Stimulated activated CD4-positive, alpha-beta T cell treated with anti-CD3 and anti-CD28 coated beads, Interleukin-15, amount 100 ng/mL, for 24 hours (primary cell): ENCODE results near the gene PPARA.
"Not testable (repeated sequence)": the region's sequence is repeated elsewhere in the genome, so short reads cannot be mapped to it uniquely, and the experiment has no call there.

ENCODE experiments used
- DNase-seq: peaks from one replicate; pipeline ENCODE4 v3.0.0-alpha.2; 2020

Gene PPARA

DNA sequence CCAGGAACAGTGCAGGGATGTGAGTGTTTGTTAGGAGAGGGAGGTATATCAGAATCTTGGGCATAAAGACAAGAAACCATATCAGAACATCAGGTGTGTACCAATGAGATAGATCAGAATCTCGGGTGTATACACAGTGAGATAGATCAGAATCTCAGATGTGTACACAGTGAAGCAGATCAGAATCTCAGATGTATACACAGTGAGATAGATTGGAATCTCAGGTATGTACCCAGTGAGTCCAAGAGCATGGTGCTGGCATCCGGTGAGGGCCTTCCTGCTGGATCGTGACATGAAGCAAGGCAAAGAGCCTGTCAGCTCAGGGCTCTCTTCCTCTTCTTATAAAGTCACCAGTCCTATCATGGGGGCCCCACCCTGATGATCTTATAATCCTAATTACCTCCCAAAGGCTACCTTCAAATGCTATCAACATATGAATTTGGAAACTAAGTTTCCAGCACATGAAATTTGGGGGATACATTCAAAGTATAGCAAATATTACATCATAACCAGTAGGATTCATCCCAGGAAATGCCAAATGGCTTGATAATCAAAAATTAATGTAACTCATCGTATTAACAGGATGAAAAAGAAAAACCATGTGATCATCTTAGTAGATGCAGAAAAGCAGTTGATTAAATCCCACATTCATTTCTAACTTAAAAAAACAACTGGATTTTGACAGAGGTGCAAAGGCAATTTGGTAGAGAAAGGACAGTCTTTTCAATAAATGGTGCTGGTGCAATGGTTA lies 28.6 kb downstream of the PPARA start:
- no peak for DNase-seq

DNA sequence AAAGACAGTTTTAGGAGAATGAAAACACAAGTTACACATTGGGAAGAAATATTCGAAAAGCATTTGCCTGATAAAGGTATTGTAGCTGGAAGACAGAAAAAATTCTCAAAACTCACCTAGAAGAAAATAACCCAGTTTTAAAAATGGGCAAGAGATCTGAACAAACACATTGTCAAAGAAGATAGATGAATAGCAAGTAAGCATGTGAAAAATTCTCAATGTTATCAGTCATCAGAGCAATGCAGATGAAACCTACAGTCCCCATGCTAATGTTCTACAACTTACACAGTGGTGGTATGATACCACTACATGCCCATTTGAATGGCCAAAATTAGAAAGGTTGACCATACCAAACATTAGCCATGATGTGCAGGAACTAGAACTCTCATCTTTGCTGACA lies 29.4 kb downstream of the PPARA start:
- DNase-seq: no peak

GRCh38 chr22:46180370-46181137 lies 30.2 kb downstream of the PPARA start:
- no peak for DNase-seq

DNA sequence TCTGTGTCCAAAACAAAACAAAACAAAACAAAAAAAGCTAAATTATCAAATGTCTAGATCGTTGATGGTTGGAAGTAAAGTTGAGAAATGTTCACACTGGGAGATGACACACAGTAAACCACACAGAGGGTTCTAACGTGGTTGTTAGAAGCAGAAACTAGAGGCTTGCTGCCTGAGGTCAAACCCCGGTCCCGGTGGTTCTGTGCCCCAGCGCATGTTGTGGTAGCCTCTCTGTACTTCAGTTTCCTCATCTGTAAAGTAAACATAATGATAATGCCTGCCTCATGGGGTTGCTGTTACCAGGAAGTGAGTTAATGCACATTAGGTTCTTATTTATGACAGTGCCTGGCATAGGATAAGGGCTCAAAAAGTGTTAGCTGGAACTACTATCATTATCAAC lies 33.4 kb downstream of the PPARA start:
- no peak for DNase-seq

DNA sequence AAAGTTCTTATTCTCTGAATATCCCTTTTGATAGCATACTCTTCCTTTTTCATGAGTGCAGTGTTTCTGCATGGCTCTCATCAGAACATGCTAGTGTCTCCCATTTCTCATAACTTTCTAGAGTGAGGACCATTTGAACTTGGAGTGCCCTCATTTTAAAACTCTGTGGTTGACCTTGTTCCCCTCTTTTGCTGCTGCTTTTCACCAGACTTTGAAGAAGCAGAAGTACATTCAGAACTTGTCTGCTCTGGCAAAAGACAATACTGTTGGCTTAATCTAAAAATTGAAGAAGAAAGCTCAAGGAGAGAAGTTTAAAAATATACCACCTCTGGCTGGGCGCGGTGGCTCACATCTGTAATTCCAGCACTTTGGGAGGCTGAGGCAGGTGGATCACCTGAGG lies 35.0 kb downstream of the PPARA start:
- DNase-seq: no peak

DNA sequence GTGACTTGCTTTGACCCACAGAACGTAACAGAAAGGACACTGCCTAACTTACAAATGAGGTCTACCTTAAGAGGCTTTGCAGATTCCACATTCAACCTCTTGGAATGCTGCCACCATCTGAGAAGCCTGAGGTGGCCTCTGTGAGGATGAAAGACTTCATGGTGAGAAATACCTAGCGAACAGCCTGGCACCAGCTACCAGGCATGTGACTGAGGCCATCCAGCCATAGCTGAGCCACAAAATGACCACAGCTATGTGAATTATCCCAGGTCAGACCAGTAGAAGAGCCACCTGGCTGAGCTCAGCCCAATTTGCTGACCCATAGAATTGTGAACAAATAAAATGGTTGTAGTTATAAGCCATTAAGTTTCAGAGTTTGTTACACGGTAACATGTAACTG lies 37.5 kb downstream of the PPARA start:
- no peak for DNase-seq

DNA sequence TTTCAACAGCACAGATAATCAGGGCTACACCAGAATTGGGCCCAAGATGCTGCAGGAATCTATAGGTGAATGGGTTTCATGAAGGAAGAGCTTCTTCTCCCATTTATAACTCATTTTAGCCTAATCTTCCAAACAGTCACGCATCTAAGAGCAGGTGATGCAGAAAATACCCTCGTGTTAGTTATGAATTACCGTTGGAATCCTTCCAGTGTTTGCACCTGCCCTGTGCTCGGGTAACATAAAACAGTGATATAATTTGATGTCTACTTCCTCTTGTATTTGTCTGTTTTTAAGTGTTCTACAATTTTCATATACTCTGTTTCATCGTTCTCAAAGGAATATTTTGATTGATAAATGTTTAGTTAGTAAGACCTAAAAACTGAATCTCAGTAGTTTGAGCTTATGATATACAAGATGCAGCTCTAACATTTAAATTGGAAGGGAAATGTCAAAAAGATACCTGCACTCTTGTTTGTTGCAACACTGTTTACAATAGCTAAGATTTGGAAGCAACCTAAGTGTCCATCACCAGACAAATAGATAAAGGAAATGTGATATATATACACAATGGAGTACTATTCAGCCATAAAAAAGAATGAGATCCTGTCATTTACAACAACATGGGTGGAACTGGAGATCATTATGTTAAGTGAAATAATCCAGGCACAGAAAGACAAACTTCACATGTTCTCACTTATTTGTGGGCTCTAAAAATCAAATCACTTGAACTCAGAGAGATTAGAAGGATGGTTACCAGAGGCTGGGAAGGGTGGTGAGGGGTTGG lies 42.1 kb downstream of the PPARA start:
- no peak for DNase-seq

DNA sequence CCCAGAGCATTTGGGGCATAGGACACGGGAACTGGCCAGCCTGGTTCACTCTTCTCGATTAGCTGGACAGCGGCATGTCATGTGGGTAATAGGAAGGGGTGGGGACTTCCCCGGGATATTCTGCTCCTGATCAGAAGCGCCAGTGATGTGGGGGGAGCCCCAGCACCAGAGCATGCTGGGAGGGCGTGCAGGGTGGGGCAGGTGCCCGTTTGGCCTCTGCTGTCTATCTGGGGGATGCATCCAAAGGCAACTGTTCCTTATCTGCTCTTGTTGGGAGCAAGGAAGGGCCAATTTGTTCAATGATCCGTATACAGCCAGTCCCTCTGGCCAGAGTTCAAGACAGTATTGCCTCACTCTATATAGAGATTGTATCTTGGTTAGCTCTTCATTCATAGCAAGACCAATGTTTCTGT lies 43.6 kb downstream of the PPARA start:
- DNase-seq: no peak

GRCh38 chr22:46195487-46196165 lies 45.3 kb downstream of the PPARA start:
- DNase-seq: no peak

DNA sequence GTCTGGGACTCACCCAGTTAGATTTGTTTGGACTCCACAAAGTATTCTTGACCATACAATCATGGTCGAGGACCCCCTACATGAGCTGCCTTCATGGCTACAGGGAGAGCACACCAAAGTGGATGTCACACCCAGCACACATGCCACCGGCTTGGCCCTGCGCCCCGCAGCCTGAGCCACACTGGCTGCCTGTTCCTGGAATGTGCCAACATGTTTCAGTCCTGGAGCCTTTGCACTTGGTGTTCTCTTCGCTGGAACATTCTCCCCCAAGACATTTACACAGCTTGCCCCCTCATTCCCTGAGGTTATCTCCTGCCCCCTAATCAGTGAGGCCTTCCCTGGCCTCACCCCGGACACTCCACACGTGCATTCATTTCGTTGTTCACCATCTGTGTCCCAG lies 46.0 kb downstream of the PPARA start:
- DNase-seq: no peak

- DNase-seq: no peak
Measured at GRCh38 chr22:46198274-46198673, 47.9 kb downstream of the PPARA start.

DNA sequence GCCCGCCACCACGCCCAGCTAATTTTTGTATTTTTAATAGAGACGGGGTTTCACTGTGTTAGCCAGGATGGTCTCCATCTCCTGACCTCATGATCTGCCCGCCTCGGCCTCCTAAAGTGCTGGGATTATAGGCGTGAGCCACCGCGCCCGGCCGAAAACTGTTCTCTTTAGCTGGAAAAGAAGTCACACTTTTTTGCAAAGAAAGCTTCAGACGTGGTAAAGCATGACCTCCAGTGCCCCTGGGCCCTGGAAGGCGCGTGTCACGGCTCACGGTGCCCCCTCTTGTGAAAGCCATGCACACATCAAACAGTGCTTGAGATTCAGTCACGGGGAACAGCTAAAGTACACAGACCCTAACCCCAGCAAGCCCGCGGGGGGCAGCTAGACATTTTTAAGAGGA lies 48.5 kb downstream of the PPARA start:
- DNase-seq: not testable (repeated sequence)

DNA sequence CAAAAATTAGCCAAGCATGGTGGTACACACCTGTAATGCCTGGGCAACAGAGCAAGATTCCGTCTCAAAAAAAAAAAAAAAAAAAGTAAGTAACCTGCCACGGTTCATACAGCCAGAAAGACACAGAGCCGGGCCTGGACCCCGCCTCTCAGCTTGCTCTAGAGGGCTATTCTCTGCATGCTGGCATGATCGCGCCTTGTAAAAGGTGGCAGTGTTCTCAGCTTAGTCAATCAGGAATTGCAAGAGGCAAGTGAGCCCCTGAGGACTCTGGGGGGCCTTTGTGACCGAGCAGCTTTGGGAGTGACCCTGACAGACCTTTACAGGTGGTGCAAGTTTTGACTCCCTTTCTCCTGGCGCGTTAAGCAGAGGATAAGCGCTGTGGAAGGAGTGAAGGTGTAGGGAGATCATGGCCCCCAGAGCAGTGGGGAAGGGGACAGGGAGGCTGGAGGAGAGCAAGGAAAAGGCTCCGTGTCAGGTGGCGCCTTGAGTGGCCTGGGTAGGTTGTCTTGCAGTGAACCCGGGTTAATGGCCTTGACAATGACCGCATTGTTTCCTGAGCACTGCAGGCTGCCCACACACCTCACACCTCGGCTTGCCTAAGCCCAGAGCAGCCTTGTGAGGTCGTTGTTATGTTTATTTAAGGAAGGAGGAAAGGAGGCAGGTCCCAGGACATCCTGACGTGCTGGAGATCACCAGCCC lies 50.9 kb downstream of the PPARA start:
- no peak for DNase-seq

GRCh38 chr22:46202897-46203600 lies 52.7 kb downstream of the PPARA start:
- no peak for DNase-seq

GRCh38 chr22:46203601-46203980 lies 53.3 kb downstream of the PPARA start:
- DNase-seq: no peak

- DNase-seq: no peak
Measured at GRCh38 chr22:46209262-46209661, 58.9 kb downstream of the PPARA start.

DNA sequence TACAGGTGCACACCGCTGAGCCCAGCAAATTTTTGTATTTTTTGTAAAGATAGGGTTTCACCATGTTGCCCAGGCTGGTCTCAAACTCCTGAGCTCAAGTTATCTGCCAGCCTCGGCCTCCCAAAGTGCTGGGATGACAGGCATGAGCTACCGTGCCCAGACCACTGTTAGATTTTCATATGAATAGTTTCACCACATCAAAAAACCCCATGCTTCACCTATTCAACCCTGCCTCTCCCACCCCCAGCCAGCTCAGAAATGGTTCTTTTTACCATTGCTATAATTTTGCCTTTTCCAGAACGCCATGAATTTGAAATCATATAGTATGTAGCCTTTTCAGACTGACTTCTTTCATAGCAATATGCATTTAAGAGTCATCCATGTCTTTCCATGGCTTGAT lies 61.9 kb downstream of the PPARA start:
- DNase-seq: no peak

- no peak for DNase-seq
Measured at GRCh38 chr22:46213052-46213451, 62.7 kb downstream of the PPARA start.

GRCh38 chr22:46214149-46214548 lies 63.8 kb downstream of the PPARA start:
- DNase-seq: no peak

- no peak for DNase-seq
Measured at GRCh38 chr22:46214616-46215015, 64.3 kb downstream of the PPARA start.

GRCh38 chr22:46219636-46220035 lies 69.3 kb downstream of the PPARA start:
- DNase-seq: no peak

- peak; percentile 10 for DNase-seq
Measured at GRCh38 chr22:46220921-46221320, 70.6 kb downstream of the PPARA start.
